NCI-H1105 (cell line): ENCODE results near the gene NARF.

ENCODE experiments used
- DNase-seq: peaks from one replicate; lab custom pipeline; 2025; lab: John Stamatoyannopoulos, UW

Gene NARF

DNA sequence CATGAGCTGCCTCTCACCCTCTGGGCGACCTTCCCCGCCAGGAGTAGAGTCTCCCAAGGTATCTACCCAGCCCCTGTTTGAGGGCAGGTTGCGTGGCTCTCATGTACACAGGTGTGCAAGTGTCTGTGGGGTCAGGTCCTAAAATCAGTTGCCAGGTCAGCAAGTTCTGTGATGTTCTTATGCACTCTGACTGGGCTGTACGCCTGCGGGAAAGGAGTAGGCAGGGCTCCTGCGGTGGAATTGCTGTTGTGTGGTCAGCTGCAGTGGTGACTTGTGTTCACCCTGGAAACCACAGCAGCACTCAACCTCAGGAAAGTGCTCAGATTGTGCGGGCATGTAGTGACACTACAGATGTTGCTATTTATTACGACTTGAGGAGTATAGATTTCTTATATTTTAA, 19.4 kb downstream of the NARF start:
- DNase-seq, result no peak

DNA sequence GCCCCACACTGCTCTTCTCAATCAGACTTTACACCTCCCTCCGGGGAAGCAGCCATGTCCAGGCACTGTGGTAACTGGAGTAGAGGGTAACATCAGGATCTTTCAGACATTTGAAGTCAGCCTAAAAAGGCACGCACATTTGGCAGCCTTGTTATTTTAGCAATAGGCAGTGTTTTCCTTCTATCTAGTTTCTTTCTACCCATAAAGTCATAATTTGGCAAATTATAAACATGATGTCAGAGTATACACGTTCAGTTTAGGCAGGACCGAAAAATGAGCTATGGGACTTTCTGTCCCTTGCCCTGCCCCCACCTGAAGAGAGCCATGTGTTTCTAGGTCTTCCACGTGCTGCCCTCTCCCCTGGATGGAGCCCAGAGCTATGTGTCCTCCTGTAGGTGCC, 21.1 kb downstream of the NARF start:
- DNase-seq, result no peak

DNA sequence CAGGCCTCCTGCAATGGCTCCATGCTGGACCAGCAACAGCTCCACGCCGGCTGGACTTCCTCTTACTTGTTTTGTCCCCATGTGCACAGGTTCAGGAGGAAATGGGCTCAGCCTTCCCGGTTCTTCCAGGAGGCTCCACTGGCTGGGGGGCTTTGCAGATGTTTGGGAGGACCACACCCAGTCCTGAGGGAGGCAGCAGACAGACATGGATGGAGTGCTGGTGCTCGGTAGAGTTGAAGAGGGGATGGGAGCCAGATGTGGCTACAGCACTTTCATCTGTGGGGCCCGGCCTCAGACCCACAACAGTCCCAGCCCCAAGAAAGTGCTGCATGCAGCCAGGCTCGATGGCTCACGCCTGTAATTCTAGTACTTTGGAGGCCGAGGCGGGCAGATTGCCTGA, 21.8 kb downstream of the NARF start:
- DNase-seq, result no peak

DNA sequence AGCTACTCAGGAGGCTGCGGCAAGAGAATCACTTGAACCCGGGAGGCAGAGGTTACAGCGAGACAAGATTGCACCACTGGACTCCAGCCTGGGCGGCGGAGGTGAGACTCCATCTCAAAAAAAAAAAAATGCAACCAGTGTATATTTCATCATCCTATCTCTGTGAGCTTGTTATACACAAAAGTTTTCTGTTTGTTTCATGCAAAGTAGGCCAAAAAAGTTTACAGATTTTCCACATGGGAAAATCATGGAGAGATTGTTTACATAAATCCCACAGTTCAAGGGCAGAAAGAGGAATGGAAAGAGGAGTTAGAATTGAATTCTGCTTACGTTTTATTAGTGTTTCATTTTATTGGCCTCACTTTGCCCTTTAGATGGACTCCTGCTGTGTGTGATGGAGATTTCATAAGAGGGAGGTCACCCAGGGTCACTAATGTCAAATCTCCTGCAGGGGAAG, 24.7 kb downstream of the NARF start:
- DNase-seq, result no peak

DNA sequence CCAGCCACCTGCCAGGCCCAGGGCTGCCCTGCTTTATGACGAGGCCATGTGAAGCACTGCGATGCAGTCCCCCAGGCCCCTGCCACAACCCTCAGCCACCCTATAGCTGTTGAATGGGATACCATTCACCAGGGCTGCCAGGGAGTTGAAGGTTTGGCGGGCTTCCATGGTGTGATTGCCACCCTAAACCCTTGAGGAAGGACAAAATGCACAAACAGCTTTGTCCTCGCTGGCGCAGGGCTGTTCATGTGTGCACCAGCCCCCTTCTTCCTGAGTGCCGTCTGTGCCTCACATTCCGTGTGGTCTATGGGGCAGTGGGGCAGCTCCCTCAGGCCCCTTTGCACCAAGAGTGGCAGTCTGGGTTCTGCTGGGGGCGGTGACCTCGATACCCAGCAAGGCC, 25.3 kb downstream of the NARF start:
- no peak for DNase-seq

DNA sequence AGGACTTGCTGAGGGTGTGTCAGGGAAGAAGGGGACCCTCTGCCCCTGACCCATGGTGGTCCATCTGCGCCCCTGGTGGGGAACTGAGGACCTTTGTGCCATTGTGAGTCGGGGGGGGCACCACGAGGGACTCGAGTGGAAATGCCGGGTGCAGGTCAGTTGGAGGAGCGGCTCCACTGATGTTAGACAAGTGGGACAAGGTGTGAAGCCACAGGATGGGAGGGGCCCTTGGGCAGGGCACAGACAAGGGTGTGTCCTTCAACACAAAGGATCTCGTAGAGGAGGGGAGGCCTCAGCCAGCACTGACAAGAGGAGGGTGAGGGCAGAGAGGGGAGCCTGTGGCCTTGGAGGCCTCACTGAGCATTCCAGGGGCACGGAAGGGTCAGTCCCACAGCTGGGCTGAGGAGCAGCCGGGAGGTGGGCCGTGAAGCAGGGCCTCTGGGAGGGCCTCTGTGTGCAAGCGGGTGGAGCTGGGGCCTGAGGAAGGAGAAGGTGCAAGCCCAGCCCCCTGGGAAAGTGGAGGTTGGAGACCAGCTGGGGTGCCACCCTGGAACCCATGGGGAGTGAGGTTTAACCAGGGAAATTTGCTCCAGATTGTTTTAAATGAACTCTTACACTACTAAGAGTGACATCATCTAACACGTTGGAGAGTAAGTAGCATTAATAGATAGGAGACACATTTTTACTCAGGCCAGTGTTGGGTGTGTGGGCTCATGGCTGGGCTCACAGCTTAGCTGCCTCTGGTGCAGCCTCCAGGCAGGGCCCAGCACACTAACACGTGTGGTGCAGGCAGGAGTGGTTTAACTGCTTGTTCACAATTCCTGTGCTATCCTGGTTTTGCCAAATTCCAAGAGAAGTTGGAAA, 27.9 kb downstream of the NARF start:
- DNase-seq, result no peak

DNA sequence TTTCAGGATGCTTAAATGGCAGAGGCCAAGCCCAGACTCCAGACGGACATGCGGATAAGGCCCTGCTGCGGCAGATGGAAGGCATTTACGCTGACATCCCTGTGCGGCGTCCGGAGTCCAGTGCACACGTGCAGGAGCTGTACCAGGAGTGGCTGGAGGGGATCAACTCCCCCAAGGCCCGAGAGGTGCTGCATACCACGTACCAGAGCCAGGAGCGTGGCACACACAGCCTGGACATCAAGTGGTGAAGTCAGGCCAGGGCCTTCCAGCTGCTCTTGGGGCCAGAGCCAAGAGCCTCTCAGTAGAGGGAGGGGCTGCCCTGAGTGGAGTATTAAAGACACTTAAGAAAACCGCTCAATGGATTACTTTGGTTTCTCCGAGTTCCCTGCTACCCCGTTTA, 29.4 kb downstream of the NARF start:
- no peak for DNase-seq

DNA sequence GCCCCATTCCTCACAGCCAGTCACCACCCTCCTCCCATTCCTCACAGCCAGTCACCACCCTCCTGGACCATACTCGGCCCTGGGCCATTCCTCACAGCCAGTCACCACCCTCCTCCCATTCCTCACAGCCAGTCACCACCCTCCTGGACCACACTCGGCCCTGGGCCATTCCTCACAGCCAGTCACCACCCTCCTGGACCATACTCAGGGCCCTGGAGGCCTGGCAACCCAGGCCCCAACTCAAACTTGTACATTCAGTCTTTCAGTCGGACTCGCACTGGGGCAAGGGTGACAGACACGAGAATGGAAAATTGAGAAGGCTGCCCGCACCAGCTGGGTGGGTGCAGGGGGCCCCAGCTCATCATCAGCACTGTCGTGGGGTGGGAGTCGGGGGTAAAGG, 30.6 kb downstream of the NARF start:
- DNase-seq, result no peak

DNA sequence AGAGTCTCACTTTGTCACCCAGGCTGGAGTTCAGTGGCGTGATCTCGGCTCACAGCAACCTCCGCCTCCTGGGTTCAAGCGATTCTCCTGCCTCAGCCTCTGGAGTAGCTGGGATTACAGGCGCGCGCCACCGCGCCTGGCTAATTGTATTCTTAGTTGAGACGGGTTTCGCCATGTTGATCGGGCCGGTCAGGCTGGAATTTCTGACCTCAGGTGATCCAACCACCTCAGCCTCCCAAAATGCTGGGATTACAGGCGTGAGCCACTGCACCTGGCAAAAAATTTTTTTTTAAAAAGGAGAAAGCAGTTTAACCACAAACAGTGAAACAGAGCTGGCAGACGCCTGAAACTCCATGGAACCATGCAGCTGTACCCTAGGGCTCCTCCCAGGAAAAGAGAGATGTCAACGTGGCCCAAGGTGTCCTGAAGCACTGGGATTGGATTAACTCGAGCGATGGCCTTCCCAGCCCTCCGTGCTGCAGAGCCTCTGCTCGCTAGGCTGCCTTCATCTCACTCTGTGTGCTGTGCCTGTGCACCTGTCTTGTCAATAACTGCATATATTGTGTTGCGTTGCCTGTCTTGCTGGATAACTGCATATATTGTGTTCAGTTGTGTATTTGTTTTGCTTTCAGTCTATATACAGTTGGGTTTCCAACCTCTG, 31.4 kb downstream of the NARF start:
- no peak for DNase-seq

DNA sequence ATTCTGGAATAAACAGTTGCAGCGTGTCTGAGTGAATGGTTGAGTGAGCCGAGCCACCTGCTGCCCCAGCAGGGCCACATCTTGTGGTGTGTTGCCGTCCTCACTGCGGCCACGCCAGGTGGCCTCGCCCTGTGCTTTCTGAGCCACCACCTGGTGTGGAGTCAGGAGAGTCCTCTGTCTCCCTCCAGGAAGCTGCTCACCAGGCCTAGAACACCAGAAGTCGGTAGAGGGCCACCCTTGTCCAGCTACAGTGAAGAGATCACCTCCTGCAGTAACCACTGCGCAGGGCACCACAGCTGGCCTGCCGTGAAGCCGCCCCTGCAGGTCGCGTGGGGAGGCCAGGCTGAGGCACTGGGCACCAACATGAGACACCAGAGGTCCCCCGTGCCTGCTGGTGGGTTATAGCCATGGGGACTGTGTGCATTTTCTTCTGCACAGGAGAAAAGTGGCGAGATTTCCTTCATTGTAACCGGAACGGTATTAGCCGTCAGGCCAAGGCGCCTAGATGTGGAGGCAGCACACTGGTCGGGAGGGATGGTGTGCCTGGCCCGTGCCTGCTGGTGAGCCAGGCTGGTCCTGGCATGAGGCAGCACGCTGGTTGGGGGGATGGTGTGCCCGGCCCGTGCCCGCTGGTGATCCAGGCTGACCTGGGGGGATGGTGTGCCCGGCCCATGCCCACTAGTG, 32.1 kb downstream of the NARF start:
- no peak for DNase-seq

DNA sequence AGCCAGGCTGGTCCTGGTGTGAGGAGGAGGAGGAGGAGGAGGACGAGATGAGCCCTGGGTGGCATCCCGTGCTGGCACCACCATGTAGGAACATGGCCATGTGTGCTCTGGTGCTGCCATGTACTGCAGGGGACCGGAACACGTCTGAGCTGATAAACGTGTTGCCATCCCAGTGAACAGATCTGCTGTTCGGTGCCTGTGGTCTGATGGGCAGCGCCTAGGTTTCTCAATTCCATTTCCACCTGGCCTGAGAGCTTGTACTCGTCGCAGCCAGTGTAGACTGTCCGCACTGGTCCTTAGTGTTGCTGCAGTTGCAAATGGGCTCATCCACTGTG, 32.6 kb downstream of the NARF start:
- no peak for DNase-seq

DNA sequence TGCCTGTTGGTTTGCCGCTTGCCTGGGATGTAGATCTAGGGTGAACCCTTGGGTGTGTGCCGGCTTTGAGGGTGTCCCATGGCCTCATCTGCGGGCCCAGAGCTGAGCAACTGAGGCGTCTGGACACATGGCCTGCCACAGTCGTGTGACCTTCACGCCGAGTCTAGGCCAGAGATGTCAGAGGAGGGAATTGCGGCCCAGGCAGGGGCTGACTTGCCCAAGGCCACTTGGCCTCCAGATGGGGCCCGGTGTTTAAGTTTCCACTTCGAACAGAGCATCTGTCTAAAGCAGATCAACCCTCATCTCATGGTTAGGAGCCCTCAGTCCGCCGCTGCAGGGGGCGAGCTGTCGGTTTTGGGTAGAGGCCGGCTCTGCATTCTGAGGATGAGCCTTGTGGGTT, 33.0 kb downstream of the NARF start:
- no peak for DNase-seq

DNA sequence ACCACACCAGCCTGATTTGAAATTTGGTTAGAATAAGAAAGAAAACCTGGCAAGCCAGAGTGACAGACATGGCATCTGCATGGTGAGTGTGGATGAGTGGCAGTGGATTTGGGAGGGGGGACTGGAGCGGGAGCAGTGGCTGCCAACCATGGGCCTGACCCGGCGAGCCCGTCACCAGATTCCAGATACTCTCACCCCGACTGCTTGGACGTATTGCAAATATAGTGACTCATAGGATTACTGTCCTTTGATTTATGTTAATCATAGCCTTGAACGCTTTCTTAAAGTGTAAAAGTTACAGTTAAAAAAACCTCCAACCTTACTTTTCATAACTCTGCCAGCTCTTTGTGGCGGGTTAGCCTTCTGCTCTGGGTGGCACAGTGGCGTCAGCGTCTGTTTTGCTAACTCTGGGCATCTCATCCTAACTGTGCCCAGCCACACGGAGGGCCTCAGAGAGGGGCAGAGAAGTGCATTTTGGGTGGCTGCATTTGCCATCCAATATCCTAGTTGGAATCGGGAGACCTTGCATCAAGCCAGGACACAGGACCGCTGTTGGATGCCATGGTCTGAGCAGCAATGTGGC, 34.2 kb downstream of the NARF start:
- no peak for DNase-seq

DNA sequence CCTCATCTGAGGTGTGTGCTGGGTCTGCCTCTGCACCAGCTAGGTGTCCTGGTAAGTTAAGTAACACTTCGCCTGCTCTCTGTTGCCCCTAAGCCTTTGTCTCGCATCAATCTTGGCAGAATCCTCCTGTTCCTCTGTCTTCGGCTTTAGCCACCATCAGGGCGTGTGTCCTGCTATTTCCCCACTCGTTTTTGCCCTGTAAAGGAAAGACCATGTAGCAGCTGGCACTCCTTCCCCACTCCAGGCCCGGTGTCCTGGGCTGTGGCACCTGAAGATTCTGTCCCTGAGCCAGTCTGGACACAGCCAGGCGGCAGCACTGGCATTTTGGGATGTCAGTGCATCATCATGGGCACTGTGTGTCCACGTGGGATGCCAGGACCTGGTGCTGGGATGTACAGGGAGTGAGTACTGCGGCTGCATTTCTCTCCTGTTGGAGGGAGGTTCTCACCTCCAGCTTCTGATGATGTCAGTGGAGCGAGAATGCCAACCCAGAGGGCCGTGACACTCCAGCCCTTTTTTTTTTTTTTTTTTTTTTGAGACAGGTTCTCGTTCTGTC, 34.8 kb downstream of the NARF start:
- DNase-seq, result no peak

DNA sequence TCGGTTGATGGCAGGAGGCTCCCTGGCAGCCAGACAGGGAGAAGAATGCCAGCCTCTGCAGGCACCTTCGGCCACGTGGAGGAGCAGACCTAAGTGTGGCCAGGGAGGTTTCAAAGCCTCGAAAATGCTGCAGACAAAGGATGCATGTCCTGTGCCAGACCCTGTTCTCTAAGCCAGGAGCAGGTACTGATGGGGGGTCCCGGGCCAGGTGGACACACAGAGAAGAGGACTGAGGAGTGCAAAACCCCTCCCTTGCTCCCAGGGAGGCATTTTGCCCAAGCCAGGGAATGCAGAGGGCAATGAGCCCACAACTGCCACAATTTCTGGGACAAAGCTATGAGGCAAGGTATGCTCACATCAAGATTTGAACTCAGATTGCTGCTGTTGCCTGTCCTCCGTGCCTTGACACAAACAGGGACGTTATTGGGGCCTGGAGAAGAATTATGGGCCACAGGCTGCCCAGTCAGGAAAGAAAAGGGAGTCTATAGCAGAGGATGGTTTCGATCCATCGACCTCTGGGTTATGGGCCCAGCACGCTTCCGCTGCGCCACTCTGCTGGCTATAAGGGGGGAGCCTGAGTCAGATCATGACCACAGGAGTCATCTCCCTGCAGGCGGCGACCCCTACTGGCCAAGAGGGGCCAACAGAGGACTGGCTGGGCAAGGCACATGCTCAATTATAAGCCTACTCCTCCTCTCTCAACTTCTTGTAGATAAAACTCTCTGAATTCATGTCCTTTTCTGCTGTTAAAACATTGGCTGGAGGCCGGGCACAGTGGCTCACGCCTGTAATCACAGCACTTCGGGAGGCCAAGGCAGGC, 35.9 kb downstream of the NARF start:
- DNase-seq, result peak; percentile 31

DNA sequence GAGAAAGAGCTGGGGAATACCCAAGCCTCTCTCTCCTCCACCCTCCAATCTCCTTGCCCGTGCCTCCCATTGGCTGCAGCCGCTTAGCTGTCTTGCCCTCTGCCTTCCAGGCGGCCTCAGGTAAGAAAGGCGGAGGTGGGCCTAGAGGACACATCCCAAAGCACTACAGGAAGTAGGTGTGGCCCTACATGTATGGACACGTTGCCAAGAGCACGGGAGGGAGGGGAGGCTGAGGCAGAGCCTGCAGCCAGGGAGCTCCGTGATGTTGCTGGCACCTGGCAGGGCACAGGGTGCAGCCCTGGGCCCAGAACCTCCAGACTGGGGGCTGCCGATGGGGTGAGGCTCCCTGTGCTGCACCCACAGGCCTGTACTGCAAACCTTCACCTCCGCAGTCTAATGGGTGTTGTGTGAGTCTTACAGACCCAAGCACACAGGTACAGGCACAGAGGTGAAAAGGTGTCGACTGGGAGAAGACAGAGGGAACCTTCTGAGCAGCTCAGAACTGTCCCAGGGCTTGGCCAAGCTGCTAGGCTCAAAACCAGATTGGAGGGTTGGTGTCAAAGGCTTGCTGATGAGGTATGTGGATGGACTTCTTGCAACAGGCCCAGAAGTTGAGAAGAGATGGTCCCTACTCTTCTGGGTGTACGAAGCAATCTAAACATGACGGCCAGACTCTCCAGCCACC, 37.4 kb downstream of the NARF start:
- DNase-seq, result no peak

DNA sequence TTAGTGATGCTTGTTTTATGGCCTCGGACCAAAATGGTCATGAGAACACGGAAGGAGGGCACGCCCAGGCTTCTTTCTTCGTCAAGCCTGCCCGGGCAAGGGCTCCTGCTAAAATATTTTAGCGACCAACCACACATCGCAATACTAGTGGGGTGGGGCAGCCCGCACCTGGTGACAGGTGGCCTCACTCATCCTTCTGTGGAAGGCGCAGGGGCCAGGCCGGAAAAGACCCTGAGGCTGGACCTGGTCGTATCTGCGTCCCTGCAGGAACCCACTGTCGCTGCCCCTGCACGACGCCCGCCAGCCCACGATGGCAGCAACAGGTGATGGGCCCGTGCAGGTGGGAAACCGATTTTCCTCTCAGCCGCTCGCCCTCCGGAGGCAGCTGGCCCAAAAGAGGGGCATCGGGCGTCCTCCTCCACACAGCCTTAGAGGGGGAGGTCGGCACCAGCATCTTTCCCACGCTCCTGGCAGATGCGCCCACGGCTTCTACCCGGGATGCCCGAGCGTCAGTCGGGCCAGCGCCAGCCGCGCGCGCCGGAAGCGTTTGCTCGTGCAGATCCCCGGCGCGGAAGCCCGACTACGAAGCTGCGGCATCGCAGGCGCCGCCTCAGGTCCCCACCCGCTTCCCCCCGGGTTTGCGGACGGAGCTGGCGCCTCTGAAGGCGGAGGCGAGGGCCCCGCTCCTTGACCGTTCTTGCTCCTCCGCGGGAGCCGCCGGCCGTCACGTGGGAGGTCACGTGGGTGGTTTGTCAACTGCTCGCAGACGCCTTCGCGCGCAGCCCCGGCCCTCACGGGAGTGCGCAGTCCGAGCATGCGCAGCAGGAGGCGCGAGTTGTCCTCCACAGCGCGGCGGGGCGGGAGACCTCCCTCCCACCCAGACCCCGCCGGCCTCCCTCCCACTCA, 38.2 kb downstream of the NARF start:
- DNase-seq, result peak; percentile 93

DNA sequence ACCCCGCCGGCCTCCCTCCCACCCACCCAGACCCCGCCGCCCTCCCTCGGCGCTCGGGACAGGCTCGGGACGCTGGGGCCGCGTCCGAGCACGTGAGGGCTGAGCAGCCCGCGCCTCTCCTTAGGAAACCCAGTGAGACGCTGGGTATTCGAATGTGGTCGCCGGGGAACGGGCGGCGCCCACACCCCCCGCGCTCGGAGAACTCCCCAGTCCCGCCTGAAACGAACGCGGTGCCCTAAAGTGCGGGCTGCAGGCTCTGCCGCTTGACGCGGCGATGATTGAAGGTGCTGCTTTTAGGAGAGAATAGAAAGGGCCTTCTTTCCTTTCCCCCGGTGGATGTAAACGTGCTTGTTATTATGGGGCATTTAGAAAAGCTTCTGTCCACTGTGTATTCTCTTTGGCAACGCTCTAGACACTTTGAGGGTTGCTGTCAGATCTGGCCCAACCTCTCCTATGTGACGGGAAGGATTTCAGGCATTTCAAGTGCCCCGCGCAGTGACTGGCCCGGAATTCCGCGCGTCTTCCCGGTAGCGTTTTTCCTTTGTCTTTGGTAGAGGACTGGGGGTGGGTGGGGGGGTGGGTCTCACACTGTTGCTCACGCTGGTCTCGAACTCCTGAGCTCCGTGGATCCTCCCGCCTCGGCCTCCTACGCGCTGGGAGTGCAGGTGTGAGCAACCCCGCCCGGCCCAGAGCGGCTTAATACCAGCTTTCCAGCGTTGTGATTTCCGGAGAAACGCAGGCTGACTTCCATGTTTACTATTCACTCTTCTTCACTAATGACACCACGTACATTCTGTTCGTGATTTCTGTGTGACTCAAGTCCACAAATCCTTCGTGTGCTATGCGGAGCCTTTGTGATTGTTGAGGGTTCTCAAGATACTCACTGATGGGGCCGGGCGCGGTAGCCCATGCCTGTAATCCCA, 39.2 kb downstream of the NARF start:
- DNase-seq, result no peak

DNA sequence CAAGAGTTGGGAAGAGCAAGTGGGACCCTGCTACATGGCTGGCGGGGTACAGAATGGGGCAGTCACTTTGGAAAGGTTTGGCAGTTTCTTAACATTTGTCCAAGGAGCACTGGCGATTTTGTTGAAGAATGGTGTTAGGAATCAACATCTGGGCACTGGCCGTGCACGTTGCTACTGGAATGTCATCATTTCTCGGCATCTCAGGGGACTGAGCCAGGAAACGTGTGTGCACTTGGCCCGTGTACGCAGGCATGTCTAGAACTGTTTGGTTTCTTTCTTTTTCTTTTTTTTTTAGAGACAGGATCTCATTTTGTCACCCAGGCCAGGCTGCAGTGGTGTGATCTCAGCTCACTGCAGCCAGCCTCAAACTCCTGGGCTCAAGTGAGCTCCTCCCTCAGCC, 43.7 kb downstream of the NARF start:
- no peak for DNase-seq
